ENCODE measurements around the gene CDON. TPM values are rescaled to one million over a fixed set of nuclear protein-coding genes. Genes with fewer than 3 reads are reported as not detected.
A peak's percentile ranks its signal among the peaks of the same experiment; 100 is the strongest.

CDON gene
- total and polyA plus RNA-seq, 8 donors, result 0.80 to 10.7 (median 2.9) TPM

DNA sequence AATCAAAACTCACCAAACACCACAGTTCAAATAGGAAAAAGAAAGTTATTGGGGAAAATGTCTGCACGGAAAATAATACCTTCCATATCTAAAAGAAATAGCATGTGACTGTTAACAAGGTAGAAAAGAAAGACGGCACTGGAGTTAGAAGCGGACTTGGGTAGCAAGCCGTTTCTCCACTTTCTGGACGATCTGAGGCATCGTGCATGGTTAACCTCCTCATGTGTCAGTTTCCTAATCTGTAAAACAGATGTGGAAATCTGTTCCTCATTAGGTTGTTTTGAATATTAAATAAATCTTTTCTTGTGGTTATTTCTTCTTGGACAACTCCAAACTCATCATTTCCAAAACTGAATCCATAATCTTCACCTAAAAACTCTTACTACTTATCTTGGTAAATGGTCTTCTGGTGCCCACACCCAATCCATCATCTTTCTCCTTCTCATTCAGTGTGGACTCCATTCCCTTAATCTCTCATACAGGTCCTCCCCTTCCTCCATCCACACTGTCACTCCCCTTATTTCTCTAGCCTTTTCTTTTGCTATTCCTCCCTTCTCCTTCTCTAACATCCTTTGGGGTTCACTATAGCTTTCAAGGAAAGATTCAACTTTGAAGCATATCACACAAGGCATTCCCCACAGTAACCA lies 63.3 kb downstream of the CDON start:
- TF ChIP-seq, protein P1, sequence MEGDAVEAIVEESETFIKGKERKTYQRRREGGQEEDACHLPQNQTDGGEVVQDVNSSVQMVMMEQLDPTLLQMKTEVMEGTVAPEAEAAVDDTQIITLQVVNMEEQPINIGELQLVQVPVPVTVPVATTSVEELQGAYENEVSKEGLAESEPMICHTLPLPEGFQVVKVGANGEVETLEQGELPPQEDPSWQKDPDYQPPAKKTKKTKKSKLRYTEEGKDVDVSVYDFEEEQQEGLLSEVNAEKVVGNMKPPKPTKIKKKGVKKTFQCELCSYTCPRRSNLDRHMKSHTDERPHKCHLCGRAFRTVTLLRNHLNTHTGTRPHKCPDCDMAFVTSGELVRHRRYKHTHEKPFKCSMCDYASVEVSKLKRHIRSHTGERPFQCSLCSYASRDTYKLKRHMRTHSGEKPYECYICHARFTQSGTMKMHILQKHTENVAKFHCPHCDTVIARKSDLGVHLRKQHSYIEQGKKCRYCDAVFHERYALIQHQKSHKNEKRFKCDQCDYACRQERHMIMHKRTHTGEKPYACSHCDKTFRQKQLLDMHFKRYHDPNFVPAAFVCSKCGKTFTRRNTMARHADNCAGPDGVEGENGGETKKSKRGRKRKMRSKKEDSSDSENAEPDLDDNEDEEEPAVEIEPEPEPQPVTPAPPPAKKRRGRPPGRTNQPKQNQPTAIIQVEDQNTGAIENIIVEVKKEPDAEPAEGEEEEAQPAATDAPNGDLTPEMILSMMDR (IDR thresholded peaks at IDR 0.05), result no peak
- H3K4me1 ChIP-seq, result no peaks in the 10 kb centered on the region
- ATAC-seq (no peak), DNase-seq (no peak), FAIRE-seq (no peak)
- H3K36me3 ChIP-seq, result no peaks in the 10 kb centered on the region
- no peaks in the 10 kb centered on the region for H3K27me3 ChIP-seq
- intact Hi-C loops (cut with DNase I), result no loop called here
- no peak overlapping the region for H3K27ac ChIP-seq
- no peak overlapping the region for H3K4me3 ChIP-seq
- H3K9me3 ChIP-seq, result no peaks in the 10 kb centered on the region
- 74 to 84% methylated on average over 6 of the region's 6 CpGs for WGBS, 2 donors

GRCh38 chr11:125998267-125998666 lies 64.4 kb downstream of the CDON start:
- Histone ChIP-seq H3K36me3 (no peaks in the 10 kb centered on the region), H3K27ac (no peak overlapping the region), H3K4me1 (no peaks in the 10 kb centered on the region), H3K4me3 (no peak overlapping the region), H3K9me3 (no peaks in the 10 kb centered on the region), H3K27me3 (no peaks in the 10 kb centered on the region)
- WGBS, 2 donors, result 88 to 94% methylated on average over 5 of the region's 5 CpGs
- TF ChIP-seq, protein P1 (IDR thresholded peaks at IDR 0.05), result no peak
- FAIRE-seq, result no peak
- no peak for ATAC-seq
- intact Hi-C loops (cut with DNase I), result no loop called here
- no peak for DNase-seq

GRCh38 chr11:125995313-125995712 lies 67.4 kb downstream of the CDON start:
- H3K9me3 ChIP-seq, result no peaks in the 10 kb centered on the region
- FAIRE-seq (no peak), DNase-seq (no peak), ATAC-seq (peak in 1 of 4 donors; percentile 37)
- H3K27ac ChIP-seq, result no peak overlapping the region
- intact Hi-C loops (cut with DNase I), result no loop called here
- no peaks in the 10 kb centered on the region for H3K27me3 ChIP-seq
- no peaks in the 10 kb centered on the region for H3K36me3 ChIP-seq
- H3K4me1 ChIP-seq, result no peaks in the 10 kb centered on the region
- TF ChIP-seq, protein P1 (IDR thresholded peaks at IDR 0.05), result no peak
- 73 to 84% methylated on average over 5 of the region's 5 CpGs for WGBS, 2 donors
- H3K4me3 ChIP-seq, result no peak overlapping the region

GRCh38 chr11:125994509-125994908 lies 68.2 kb downstream of the CDON start:
- Histone ChIP-seq H3K27ac (no peak overlapping the region), H3K4me1 (no peaks in the 10 kb centered on the region), H3K36me3 (no peaks in the 10 kb centered on the region), H3K27me3 (no peaks in the 10 kb centered on the region), H3K4me3 (no peak overlapping the region), H3K9me3 (no peaks in the 10 kb centered on the region)
- no peak for FAIRE-seq
- no peak for DNase-seq
- TF ChIP-seq, protein P1 (IDR thresholded peaks at IDR 0.05), result no peak
- intact Hi-C loops (cut with DNase I), result no loop called here
- ATAC-seq, result no peak
- 77 to 87% methylated on average over 5 of the region's 5 CpGs for WGBS, 2 donors

DNA sequence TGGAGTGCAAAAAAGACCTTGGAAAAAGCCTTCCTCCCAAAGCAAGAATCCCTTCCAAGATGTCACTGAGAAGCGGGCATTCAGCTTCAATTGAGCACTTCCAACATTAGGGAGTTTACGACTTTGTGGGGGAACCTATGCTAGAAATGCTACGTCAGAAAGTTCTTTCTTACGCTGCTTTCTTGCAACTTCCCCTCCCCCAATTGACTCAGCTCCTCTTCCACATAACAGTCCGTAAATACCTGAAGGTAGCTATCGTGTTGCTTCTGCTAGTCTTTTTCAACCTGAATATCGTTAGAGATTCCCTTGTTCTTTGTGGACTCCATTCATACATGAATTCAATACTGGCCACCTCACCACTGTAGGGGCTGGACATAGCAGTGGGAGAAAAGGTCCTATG lies 69.8 kb downstream of the CDON start:
- no peaks in the 10 kb centered on the region for H3K9me3 ChIP-seq
- WGBS, 2 donors, result 86 to 91% methylated on average over 7 of the region's 7 CpGs

More for the DNA sequence above, 69.8 kb downstream of the CDON start:
- no peaks in the 10 kb centered on the region for H3K36me3 ChIP-seq
- H3K27ac ChIP-seq, result no peak overlapping the region
- no peak for FAIRE-seq
- H3K27me3 ChIP-seq, result no peaks in the 10 kb centered on the region
- DNase-seq, result no peak
- TF ChIP-seq, protein P1 (IDR thresholded peaks at IDR 0.05), result no peak
- H3K4me1 ChIP-seq, result no peaks in the 10 kb centered on the region
- no peak overlapping the region for H3K4me3 ChIP-seq
- intact Hi-C loops (cut with DNase I), result no loop called here
- ATAC-seq, result no peak
